ENCODE data around the gene INHBE.

- TF ChIP-seq GLIS3 (CRISPR knock-in tag; IDR thresholded peaks at IDR 0.05), result no peak
- TF ChIP-seq ARNTL (CRISPR knock-in tag; IDR thresholded peaks at IDR 0.05; ENCODE audit: borderline replicate concordance, low read depth), result no peak
Observed at GRCh38 chr12:57461917-57462250, 6.8 kb downstream of the INHBE start.

Data from SK-N-SH treated with all-trans-retinoic acid at 6 μM for 48 hours (cell line).